GM23338 (cell line): ENCODE data around the gene NPAS3. TPM values are rescaled to one million over a fixed set of nuclear protein-coding genes. Genes with fewer than 3 reads are reported as not detected.

ENCODE experiments used
- ATAC-seq: fragments of 200-7000 bp; cut with Tn5 transposase; 3 replicates; pipeline ENCODE4 v1.9.1; 2020
- DNase-seq: peaks from one replicate; pipeline ENCODE4 v3.0.0-alpha.2; 2015; ENCODE audit warnings: low spot score
- H2AFZ ChIP-seq: fragments of 200-600 bp; sonication (generic); 2 replicates; pipeline ENCODE4 v1.8.0; 2016; ENCODE audit warnings: antibody characterized with exemption, mild to moderate bottlenecking, moderate library complexity
- H3F3A ChIP-seq: fragments of 200-600 bp; sonication (generic); replicated peaks from 2 replicates; pipeline ENCODE4 v1.8.0; 2017; ENCODE audit warnings: antibody characterized with exemption, mixed run types, low read depth
- H3K27ac ChIP-seq: fragments of 200-600 bp; sonication (generic); 2 replicates; pipeline ENCODE4 v1.6.1; 2016; ENCODE audit warnings: low read depth
- H3K27me3 ChIP-seq: fragments of 200-600 bp; sonication (generic); 2 replicates; pipeline ENCODE4 v1.8.0; 2016; ENCODE audit warnings: mild to moderate bottlenecking, mixed run types, moderate library complexity; ENCODE audit not compliant: insufficient read depth
- H3K36me3 ChIP-seq: fragments of 200-600 bp; sonication (generic); 2 replicates; pipeline ENCODE4 v1.8.0; 2016; ENCODE audit warnings: mild to moderate bottlenecking; ENCODE audit not compliant: insufficient read depth
- H3K4me1 ChIP-seq: fragments of 200-600 bp; sonication (generic); 2 replicates; pipeline ENCODE4 v1.8.0; 2016; ENCODE audit warnings: mild to moderate bottlenecking, moderate library complexity; ENCODE audit not compliant: insufficient read depth
- H3K4me2 ChIP-seq: fragments of 200-600 bp; sonication (generic); 2 replicates; pipeline ENCODE4 v1.7.1; 2017; ENCODE audit warnings: mixed run types
- H3K4me3 ChIP-seq: fragments of 200-600 bp; sonication (generic); 2 replicates; pipeline ENCODE4 v1.6.1; 2016; ENCODE audit warnings: mixed run types
- H3K79me2 ChIP-seq: fragments of 200-600 bp; sonication (generic); replicated peaks from 2 replicates; pipeline ENCODE4 v1.8.0; 2017; ENCODE audit warnings: mild to moderate bottlenecking; ENCODE audit not compliant: insufficient read depth
- H3K9me2 ChIP-seq: fragments of 200-600 bp; sonication (generic); 2 replicates; pipeline ENCODE4 v1.8.0; 2017; ENCODE audit not compliant: insufficient read depth
- H4K20me1 ChIP-seq: fragments of 200-600 bp; sonication (generic); replicated peaks from 2 replicates; pipeline ENCODE4 v1.8.0; 2017; ENCODE audit warnings: mild to moderate bottlenecking; ENCODE audit not compliant: insufficient read depth
- H3K27ac Mint-ChIP-seq: 2 replicates; pipeline ENCODE4 v1.8.0; 2020; ENCODE audit warnings: inconsistent platforms, mild to moderate bottlenecking, moderate library complexity, mixed read lengths
- H3K27me3 Mint-ChIP-seq: 3 replicates; pipeline ENCODE4 v1.8.0; 2022; ENCODE audit warnings: low read depth, mild to moderate bottlenecking, moderate library complexity, mixed read lengths, inconsistent platforms; ENCODE audit not compliant: insufficient read depth, poor library complexity
- H3K36me3 Mint-ChIP-seq: 3 replicates; pipeline ENCODE4 v1.8.0; 2021; ENCODE audit warnings: low read depth, mild to moderate bottlenecking, inconsistent platforms, moderate library complexity, mixed read lengths
- H3K4me1 Mint-ChIP-seq: 3 replicates; pipeline ENCODE4 v1.8.0; 2020; ENCODE audit warnings: mild to moderate bottlenecking, inconsistent platforms, mixed read lengths
- H3K4me3 Mint-ChIP-seq: 3 replicates; pipeline ENCODE4 v1.8.0; 2021; ENCODE audit warnings: moderate library complexity, mild to moderate bottlenecking, inconsistent platforms, mixed read lengths
- H3K9me3 Mint-ChIP-seq: 3 replicates; pipeline ENCODE4 v1.8.0; 2020; ENCODE audit warnings: moderate library complexity, mild to moderate bottlenecking, inconsistent platforms, mixed read lengths
- CREB1 ChIP-seq: fragments of 250-450 bp; sonication (Bioruptor Pico); IDR thresholded peaks from 2 replicates; pipeline ENCODE4 v1.5.0; 2020; ENCODE audit warnings: low read depth, mild to moderate bottlenecking, moderate library complexity
- CTCF ChIP-seq, 2 experiments: fragments of 200-600 bp in 1 of 2; sonication (generic) in 1 of 2; conservative IDR thresholded peaks; 2 replicates each; pipeline versions ENCODE4 v1.5.1 to v1.6.1; 2016 to 2017; ENCODE audit warnings: antibody characterized with exemption in 2 of 2, low read depth in 2 of 2, mild to moderate bottlenecking in 2 of 2, moderate library complexity in 1 of 2
- ETS1 ChIP-seq: IDR thresholded peaks from 2 replicates; pipeline ENCODE4 v1.6.1; 2016; ENCODE audit warnings: antibody characterized with exemption
- EZH2 ChIP-seq: fragments of 200-600 bp; sonication (generic); IDR thresholded peaks from one replicate; pipeline ENCODE4 v1.8.0; 2017; ENCODE audit warnings: antibody characterized with exemption, mild to moderate bottlenecking, low read depth; ENCODE audit not compliant: unreplicated experiment
- EZH2phosphoT487 ChIP-seq: fragments of 200-600 bp; sonication (generic); IDR thresholded peaks from one replicate; pipeline ENCODE4 v1.8.1; 2018; ENCODE audit warnings: antibody characterized with exemption; ENCODE audit not compliant: unreplicated experiment
- JUNB ChIP-seq: IDR thresholded peaks from one replicate; pipeline ENCODE4 v1.6.1; 2016; ENCODE audit warnings: antibody characterized with exemption; ENCODE audit not compliant: unreplicated experiment
- NANOG ChIP-seq: IDR thresholded peaks from 2 replicates; pipeline ENCODE4 v1.6.1; 2016; ENCODE audit warnings: antibody characterized with exemption, borderline replicate concordance
- POLR2AphosphoS5 ChIP-seq: IDR thresholded peaks from 2 replicates; pipeline ENCODE4 v1.6.1; 2016; ENCODE audit warnings: antibody characterized with exemption, low read depth
- REST ChIP-seq: IDR thresholded peaks from one replicate; pipeline ENCODE4 v1.6.1; 2018; ENCODE audit warnings: antibody characterized with exemption; ENCODE audit not compliant: unreplicated experiment
- STAT1 ChIP-seq: IDR thresholded peaks from one replicate; pipeline ENCODE4 v1.6.1; 2016; ENCODE audit warnings: antibody characterized with exemption; ENCODE audit not compliant: unreplicated experiment
- ZNF114 ChIP-seq: fragments of 250-450 bp; sonication (Bioruptor Pico); IDR thresholded peaks from 2 replicates; pipeline ENCODE4 v1.5.0; 2020; ENCODE audit warnings: mild to moderate bottlenecking, moderate library complexity
- ZNF331 ChIP-seq: fragments of 250-450 bp; sonication (Bioruptor Pico); IDR thresholded peaks from 2 replicates; pipeline ENCODE4 v1.5.0; 2020; ENCODE audit warnings: low read depth, mild to moderate bottlenecking, moderate library complexity
- polyA plus RNA-seq: library from polyadenylated mRNA; unstranded; fragments of >200 nt; fragmentation: Nextera tagmentation; extraction: Ambion mirVana; gene quantifications from 2 replicates; pipeline ENCODE4 v1.2.1, GENCODE V29; 2016
- total RNA-seq: library from RNA; depleted of rRNA; stranded (reverse); fragments of >200 nt; shearing (Covaris generic); gene quantifications from 2 replicates; pipeline ENCODE4 v1.2.3, GENCODE V29; 2014

NPAS3 gene
- total and polyA plus RNA-seq, 2 experiments from 2014 or later = 0.17 to 0.19 TPM

GRCh38 chr14:33063521-33063920 lies 124.8 kb downstream of the NPAS3 start:
- ATAC-seq (no peak), DNase-seq (no peak)
- no peaks in the 10 kb centered on the region for H3K79me2 ChIP-seq
- no peaks in the 10 kb centered on the region for H3K36me3 Mint-ChIP-seq
- H3K4me2 ChIP-seq = no peak overlapping the region
- no peaks in the 10 kb centered on the region for H3K36me3 ChIP-seq
- no peak overlapping the region for H2AFZ ChIP-seq
- no peaks in the 10 kb centered on the region for H3K27me3 Mint-ChIP-seq
- no peak overlapping the region for H3K4me3 ChIP-seq
- H3K27ac Mint-ChIP-seq = no peak overlapping the region
- TF ChIP-seq CREB1 (CRISPR knock-in tag) (no peak), STAT1 (no peak), ZNF114 (no peak), EZH2phosphoT487 (no peak), ZNF331 (CRISPR knock-in tag) (no peak), JUNB (no peak), POLR2AphosphoS5 (no peak), ETS1 (no peak), REST (no peak), NANOG (no peak), EZH2 (no peak)
- H3K4me1 ChIP-seq = no peaks in the 10 kb centered on the region
- peaks cover 6% of the 10 kb centered on the region; the same call in 1 of the 2 replicates for H3K9me2 ChIP-seq
- no peaks in the 10 kb centered on the region for H3F3A ChIP-seq
- H3K27me3 ChIP-seq = no peaks in the 10 kb centered on the region
- peaks cover 4% of the 10 kb centered on the region for H3K4me1 Mint-ChIP-seq
- H3K27ac ChIP-seq = no peak overlapping the region
- no peaks in the 10 kb centered on the region for H4K20me1 ChIP-seq
- no peaks in the 10 kb centered on the region for H3K9me3 Mint-ChIP-seq
- H3K4me3 Mint-ChIP-seq = no peak overlapping the region

GRCh38 chr14:33065634-33066033 lies 127.0 kb downstream of the NPAS3 start:
- Histone ChIP-seq H2AFZ (no peak overlapping the region), H3K4me3 (no peak overlapping the region), H3K4me1 (no peaks in the 10 kb centered on the region), H3K27ac (no peak overlapping the region), H3K36me3 (no peaks in the 10 kb centered on the region), H3F3A (no peaks in the 10 kb centered on the region), H3K9me2 (peaks cover 7% of the 10 kb centered on the region; the same call in 1 of the 2 replicates), H3K27me3 (no peaks in the 10 kb centered on the region), H3K4me2 (no peak overlapping the region), H4K20me1 (no peaks in the 10 kb centered on the region), H3K79me2 (no peaks in the 10 kb centered on the region)
- Mint-ChIP-seq H3K27ac (no peak overlapping the region), H3K9me3 (no peaks in the 10 kb centered on the region), H3K36me3 (no peaks in the 10 kb centered on the region), H3K4me3 (no peak overlapping the region), H3K4me1 (peaks cover 4% of the 10 kb centered on the region), H3K27me3 (no peaks in the 10 kb centered on the region)
- ATAC-seq = no peak
- no peak for DNase-seq
- TF ChIP-seq JUNB (no peak), REST (no peak), POLR2AphosphoS5 (no peak), CTCF (conservative IDR thresholded peaks at IDR 0.05; ENCODE audit: low read depth in 2 of 2) (no peak), ETS1 (no peak), NANOG (no peak), STAT1 (no peak), CREB1 (CRISPR knock-in tag) (no peak), EZH2 (no peak)
